ENCODE data around the gene TBL1X.

The TBL1X gene

GRCh38 chrX:9784332-9784731 lies 319.5 kb downstream of the TBL1X start:
- Histone ChIP-seq H3K9me3 (no peaks in the 10 kb centered on the region), H3K4me3 (ENCODE audit: low read depth in 1 of 2, low read length in 1 of 2) (no peak overlapping the region), H3K27me3 (peaks cover 62% of the 10 kb centered on the region), H3K27ac (no peak overlapping the region), H3K4me1 (ENCODE audit: control insufficient read depth in 1 of 2, insufficient read depth in 1 of 2, low read depth in 1 of 2, low read length in 1 of 2) (no peaks in the 10 kb centered on the region), H3K36me3 (no peaks in the 10 kb centered on the region)
- no peak for TF ChIP-seq CTCF (IDR thresholded peaks at IDR 0.05)

- Histone ChIP-seq H3K4me3 (ENCODE audit: low read depth in 1 of 2, low read length in 1 of 2) (no peak overlapping the region), H3K27me3 (peaks cover 73% of the 10 kb centered on the region), H3K27ac (no peak overlapping the region), H3K36me3 (no peaks in the 10 kb centered on the region), H3K4me1 (ENCODE audit: control insufficient read depth in 1 of 2, insufficient read depth in 1 of 2, low read depth in 1 of 2, low read length in 1 of 2) (no peaks in the 10 kb centered on the region), H3K9me3 (no peaks in the 10 kb centered on the region)
- TF ChIP-seq CTCF (IDR thresholded peaks at IDR 0.05): no peak
Measured at GRCh38 chrX:9785254-9785943, 320.5 kb downstream of the TBL1X start.

- no peaks in the 10 kb centered on the region for H3K4me1 ChIP-seq (ENCODE audit: control insufficient read depth in 1 of 2, insufficient read depth in 1 of 2, low read depth in 1 of 2, low read length in 1 of 2)
- no peak within 1 kb of the TSS for H3K4me3 ChIP-seq (ENCODE audit: low read depth in 1 of 2, low read length in 1 of 2)
- no peak for TF ChIP-seq CTCF (IDR thresholded peaks at IDR 0.05)
- H3K36me3 ChIP-seq: no peaks in the 10 kb centered on the region
- H3K27ac ChIP-seq: no peak within 1 kb of the TSS
- H3K27me3 ChIP-seq: peaks cover 77% of the 10 kb centered on the region
- no peaks in the 10 kb centered on the region for H3K9me3 ChIP-seq
Measured at GRCh38 chrX:9785944-9786797, 321.3 kb downstream of the TBL1X start, which contains the start of gene SHROOM2. Gene SHROOM2 (plus strand): TSS chrX:9786429. CDS start chrX:9786546, 117 bp downstream.

- TF ChIP-seq CTCF (IDR thresholded peaks at IDR 0.05): no peak
- Histone ChIP-seq H3K36me3 (no peaks in the 10 kb centered on the region), H3K9me3 (no peaks in the 10 kb centered on the region), H3K27ac (no peak overlapping the region), H3K4me3 (ENCODE audit: low read depth in 1 of 2, low read length in 1 of 2) (no peak overlapping the region), H3K27me3 (peaks cover 77% of the 10 kb centered on the region), H3K4me1 (ENCODE audit: control insufficient read depth in 1 of 2, insufficient read depth in 1 of 2, low read depth in 1 of 2, low read length in 1 of 2) (no peaks in the 10 kb centered on the region)
Measured at GRCh38 chrX:9786798-9787635, 322.2 kb downstream of the TBL1X start.

GRCh38 chrX:9788911-9789310 lies 324.1 kb downstream of the TBL1X start:
- TF ChIP-seq CTCF (IDR thresholded peaks at IDR 0.05): no peak
- Histone ChIP-seq H3K9me3 (no peaks in the 10 kb centered on the region), H3K36me3 (no peaks in the 10 kb centered on the region), H3K4me3 (ENCODE audit: low read depth in 1 of 2, low read length in 1 of 2) (no peak overlapping the region), H3K27me3 (peaks cover 69% of the 10 kb centered on the region), H3K27ac (no peak overlapping the region), H3K4me1 (ENCODE audit: control insufficient read depth in 1 of 2, insufficient read depth in 1 of 2, low read depth in 1 of 2, low read length in 1 of 2) (no peaks in the 10 kb centered on the region)

All from neutrophil (primary cell).